Trophoblast cell (in vitro differentiated cells and primary cell): Measurements from ENCODE around the gene BMAL1. TPM values are rescaled to one million over a fixed set of nuclear protein-coding genes. Genes with fewer than 3 reads are reported as not detected.

ENCODE experiments used
- DNase-seq, 2 donors: peaks; one replicate each; pipeline ENCODE4 v3.0.0-alpha.2; 2016
- H2AFZ ChIP-seq: 2 replicates; pipeline ENCODE4 v1.6.1; 2013; ENCODE audit warnings: low read length, moderate library complexity, mild to moderate bottlenecking; ENCODE audit not compliant: insufficient read depth, poor library complexity
- H2AK5ac ChIP-seq: 2 replicates; pipeline ENCODE4 v1.6.1; 2013; ENCODE audit warnings: mild to moderate bottlenecking, low read length
- H2BK120ac ChIP-seq: 2 replicates; pipeline ENCODE4 v1.6.1; 2013; ENCODE audit warnings: low read length, mild to moderate bottlenecking, moderate library complexity; ENCODE audit not compliant: insufficient read depth, poor library complexity
- H2BK12ac ChIP-seq: 2 replicates; pipeline ENCODE4 v1.6.1; 2013; ENCODE audit warnings: mild to moderate bottlenecking, low read length, moderate library complexity
- H2BK5ac ChIP-seq: 2 replicates; pipeline ENCODE4 v1.6.1; 2013; ENCODE audit warnings: low read length, low read depth, moderate library complexity, mild to moderate bottlenecking; ENCODE audit not compliant: poor library complexity
- H3K14ac ChIP-seq: 2 replicates; pipeline ENCODE4 v1.6.1; 2013; ENCODE audit warnings: mild to moderate bottlenecking, low read length
- H3K18ac ChIP-seq: 2 replicates; pipeline ENCODE4 v1.6.1; 2013; ENCODE audit warnings: mild to moderate bottlenecking, low read length
- H3K23ac ChIP-seq: 2 replicates; pipeline ENCODE4 v1.6.1; 2013; ENCODE audit warnings: low read length
- H3K27ac ChIP-seq: 2 replicates; pipeline ENCODE4 v1.5.1; 2013; ENCODE audit warnings: low read depth, mild to moderate bottlenecking, inconsistent platforms, low read length, moderate library complexity
- H3K27me3 ChIP-seq: 2 replicates; pipeline ENCODE4 v1.6.1; 2013; ENCODE audit warnings: inconsistent platforms, mild to moderate bottlenecking, low read length, moderate library complexity; ENCODE audit not compliant: insufficient read depth
- H3K36me3 ChIP-seq, 2 experiments: 1 replicate in 1 of 2; 2 replicates in 1 of 2; pipeline ENCODE4 v1.6.1; 2013; ENCODE audit warnings: low read length in 2 of 2, mild to moderate bottlenecking in 2 of 2, moderate library complexity in 1 of 2; ENCODE audit not compliant: insufficient read depth in 2 of 2, control insufficient read depth in 1 of 2
- H3K4ac ChIP-seq: 2 replicates; pipeline ENCODE4 v1.6.1; 2013; ENCODE audit warnings: low read depth, mild to moderate bottlenecking, low read length, moderate library complexity
- H3K4me1 ChIP-seq, 2 experiments: 1 replicate in 1 of 2; 2 replicates in 1 of 2; pipeline ENCODE4 v1.6.1; 2013; ENCODE audit warnings: low read length in 2 of 2, mild to moderate bottlenecking in 2 of 2, moderate library complexity in 1 of 2; ENCODE audit not compliant: insufficient read depth in 2 of 2, control insufficient read depth in 1 of 2
- H3K4me2 ChIP-seq: 2 replicates; pipeline ENCODE4 v1.6.1; 2013; ENCODE audit warnings: inconsistent platforms, mild to moderate bottlenecking, low read length, moderate library complexity
- H3K4me3 ChIP-seq: 2 replicates; pipeline ENCODE4 v1.5.1; 2013; ENCODE audit warnings: mild to moderate bottlenecking, low read depth, low read length, inconsistent platforms
- H3K79me1 ChIP-seq: one replicate; pipeline ENCODE4 v1.6.1; 2013; ENCODE audit warnings: low read length
- H3K79me2 ChIP-seq: 2 replicates; pipeline ENCODE4 v1.6.1; 2013; ENCODE audit warnings: low read length, mild to moderate bottlenecking; ENCODE audit not compliant: control insufficient read depth, insufficient read depth, poor library complexity
- H3K9ac ChIP-seq: 2 replicates; pipeline ENCODE4 v1.6.1; 2013; ENCODE audit warnings: mild to moderate bottlenecking, low read length
- H3K9me3 ChIP-seq: 2 replicates; pipeline ENCODE4 v1.6.1; 2013; ENCODE audit warnings: low read depth, mild to moderate bottlenecking, control low read depth, inconsistent platforms, low read length; ENCODE audit not compliant: insufficient read depth
- H4K12ac ChIP-seq: 2 replicates; pipeline ENCODE4 v1.6.1; 2013; ENCODE audit warnings: low read depth, mild to moderate bottlenecking, low read length, moderate library complexity
- H4K8ac ChIP-seq: 2 replicates; pipeline ENCODE4 v1.6.1; 2013; ENCODE audit warnings: low read depth, mild to moderate bottlenecking, low read length, moderate library complexity
- H4K91ac ChIP-seq: one replicate; pipeline ENCODE4 v1.6.1; 2013; ENCODE audit warnings: low read depth, mild to moderate bottlenecking, low read length, moderate library complexity
- WGBS: extraction: QIAGEN DNeasy Blood & Tissue Kit; methylation state at CpG from one replicate; pipeline ENCODE4 v1.1.7; 2013; ENCODE audit warnings: missing lambda C conversion rate; ENCODE audit not compliant: insufficient read length, insufficient coverage; ENCODE audit errors: extremely low coverage; 5-methylcytosine and 5-hydroxymethylcytosine counted together
- polyA plus RNA-seq: library from polyadenylated mRNA; stranded (reverse); fragments of 200-250 nt; gene quantifications from 2 replicates; pipeline ENCODE4 v1.2.3, GENCODE V29; 2013

BMAL1 gene
- 18.8 and 20.8 TPM in 2 replicates for polyA plus RNA-seq

GRCh38 chr11:13277768-13278608 is at the start of gene BMAL1:
TSS of gene BMAL1 (plus strand) at chr11:13277790. CDS start at chr11:13354309, 76,519 bp downstream.
- Histone ChIP-seq H3K79me1 (peaks cover 5% of the 10 kb centered on the region), H3K79me2 (no peaks in the 10 kb centered on the region), H3K4me1 (peaks cover 3 to 10% of the 10 kb centered on the region in 2 experiments), H3K9me3 (peaks cover 2% of the 10 kb centered on the region), H3K4ac (no peak within 1 kb of the TSS), H2BK12ac (peak within 1 kb of the TSS; percentile 17), H3K18ac (peak within 1 kb of the TSS; percentile 10), H3K4me2 (peak within 1 kb of the TSS; percentile 87), H3K9ac (peak within 1 kb of the TSS; percentile 75), H4K8ac (peak within 1 kb of the TSS; percentile 33), H2AK5ac (no peak within 1 kb of the TSS), H3K23ac (no peak within 1 kb of the TSS), H3K14ac (peak within 1 kb of the TSS; percentile 68), H2AFZ (peak within 1 kb of the TSS; percentile 71), H2BK120ac (no peak within 1 kb of the TSS), H2BK5ac (peak within 1 kb of the TSS; percentile 26), H3K36me3 (no peaks in the 10 kb centered on the region), H3K4me3 (peak within 1 kb of the TSS; percentile 85), H3K27me3 (peaks cover 21% of the 10 kb centered on the region), H4K91ac (peak within 1 kb of the TSS; percentile 57), H4K12ac (peak within 1 kb of the TSS; percentile 35), H3K27ac (no peak within 1 kb of the TSS)
- no peak for DNase-seq
- no CpG with 5 or more reads among the region's 95 CpGs for WGBS

- no peak overlapping the region for H4K12ac ChIP-seq
- no peak overlapping the region for H3K4me3 ChIP-seq
- no peak overlapping the region for H3K27ac ChIP-seq
- no peak overlapping the region for H2BK12ac ChIP-seq
- no peak overlapping the region for H3K23ac ChIP-seq
- no peak overlapping the region for H3K14ac ChIP-seq
- WGBS, result no CpG with 5 or more reads among the region's 4 CpGs
- H3K4me2 ChIP-seq, result no peak overlapping the region
- H2AK5ac ChIP-seq, result no peak overlapping the region
- H4K8ac ChIP-seq, result no peak overlapping the region
- H2BK5ac ChIP-seq, result no peak overlapping the region
- no peak for DNase-seq
- no peaks in the 10 kb centered on the region for H3K79me2 ChIP-seq
- no peak overlapping the region for H2BK120ac ChIP-seq
- no peaks in the 10 kb centered on the region for H3K27me3 ChIP-seq
- no peaks in the 10 kb centered on the region for H3K9me3 ChIP-seq
- peaks cover 2 to 10% of the 10 kb centered on the region in 2 experiments for H3K4me1 ChIP-seq
- H3K18ac ChIP-seq, result no peak overlapping the region
- peaks cover 17% of the 10 kb centered on the region for H3K79me1 ChIP-seq
- no peak overlapping the region for H3K9ac ChIP-seq
- H3K36me3 ChIP-seq, result no peaks in the 10 kb centered on the region
- H4K91ac ChIP-seq, result no peak overlapping the region
- H2AFZ ChIP-seq, result no peak overlapping the region
- no peak overlapping the region for H3K4ac ChIP-seq
Measured at GRCh38 chr11:13228572-13228971, 49.0 kb upstream of the BMAL1 start.

- Histone ChIP-seq H3K4ac (no peak overlapping the region), H2BK5ac (no peak overlapping the region), H3K27me3 (no peaks in the 10 kb centered on the region), H4K8ac (no peak overlapping the region), H3K23ac (no peak overlapping the region), H2BK12ac (peak overlapping the region; percentile 7), H3K9ac (no peak overlapping the region), H2AFZ (no peak overlapping the region), H3K18ac (no peak overlapping the region), H3K4me3 (no peak overlapping the region), H3K4me1 (peaks cover 2 to 10% of the 10 kb centered on the region in 2 experiments), H3K27ac (no peak overlapping the region), H3K14ac (no peak overlapping the region), H3K4me2 (no peak overlapping the region), H3K79me2 (no peaks in the 10 kb centered on the region), H3K79me1 (peaks cover 16% of the 10 kb centered on the region), H2BK120ac (no peak overlapping the region), H4K12ac (no peak overlapping the region), H2AK5ac (no peak overlapping the region), H3K9me3 (no peaks in the 10 kb centered on the region), H3K36me3 (no peaks in the 10 kb centered on the region), H4K91ac (no peak overlapping the region)
- no peak for DNase-seq
- WGBS, result no CpG with 5 or more reads among the region's 4 CpGs
Measured at GRCh38 chr11:13229136-13229535, 48.5 kb upstream of the BMAL1 start.

- no peak overlapping the region for H2AFZ ChIP-seq
- H4K91ac ChIP-seq, result peak overlapping the region; percentile 65
- H3K14ac ChIP-seq, result peak overlapping the region; percentile 40
- peaks cover 15% of the 10 kb centered on the region for H3K79me1 ChIP-seq
- no peaks in the 10 kb centered on the region for H3K27me3 ChIP-seq
- no peak overlapping the region for H3K9ac ChIP-seq
- H3K36me3 ChIP-seq, result no peaks in the 10 kb centered on the region
- no peak overlapping the region for H3K27ac ChIP-seq
- H2BK5ac ChIP-seq, result no peak overlapping the region
- H3K23ac ChIP-seq, result peak overlapping the region; percentile 54
- H3K4ac ChIP-seq, result no peak overlapping the region
- peaks cover 2 to 9% of the 10 kb centered on the region in 2 experiments for H3K4me1 ChIP-seq
- peak overlapping the region; percentile 50 for H2BK12ac ChIP-seq
- whole genome bisulfite sequencing, result no CpG with 5 or more reads among the region's 2 CpGs
- H3K18ac ChIP-seq, result no peak overlapping the region
- no peak for DNase-seq
- no peak overlapping the region for H3K4me2 ChIP-seq
- H4K12ac ChIP-seq, result no peak overlapping the region
- H2AK5ac ChIP-seq, result no peak overlapping the region
- peak overlapping the region; percentile 57 for H2BK120ac ChIP-seq
- no peak overlapping the region for H3K4me3 ChIP-seq
- no peaks in the 10 kb centered on the region for H3K79me2 ChIP-seq
- no peak overlapping the region for H4K8ac ChIP-seq
- H3K9me3 ChIP-seq, result no peaks in the 10 kb centered on the region
Measured at GRCh38 chr11:13229711-13230318, 47.8 kb upstream of the BMAL1 start.
